Liver (tissue), 9 donors: ENCODE results near the gene FAAH. TPM values are rescaled to one million over a fixed set of nuclear protein-coding genes. Genes with fewer than 3 reads are reported as not detected.
"Not testable (repeated sequence)": the region's sequence is repeated elsewhere in the genome, so short reads cannot be mapped to it uniquely, and the experiment has no call there.

ENCODE experiments used
- DNase-seq: peaks from one replicate; pipeline ENCODE4 v3.0.0-alpha.2; 2017; ENCODE audit warnings: low spot score
- H3K27ac ChIP-seq, 2 donors: one replicate each; pipeline ENCODE4 v1.7.0; 2013; ENCODE audit warnings: inconsistent platforms in 2 of 2, low read length in 2 of 2, control low read depth in 1 of 2, low read depth in 1 of 2, mild to moderate bottlenecking in 1 of 2
- H3K27me3 ChIP-seq, 4 donors: one replicate each; pipeline versions ENCODE4 v1.6.1 to v1.7.0; 2013; ENCODE audit warnings: low read length in 3 of 4, inconsistent platforms in 1 of 4, mild to moderate bottlenecking in 1 of 4, moderate library complexity in 1 of 4; ENCODE audit not compliant: control insufficient read depth in 4 of 4, insufficient read depth in 4 of 4
- H3K36me3 ChIP-seq, 4 donors: one replicate each; pipeline versions ENCODE4 v1.6.1 to v1.7.0; 2013; ENCODE audit warnings: low read length in 3 of 4, mild to moderate bottlenecking in 3 of 4, low read depth in 1 of 4, moderate library complexity in 1 of 4; ENCODE audit not compliant: control insufficient read depth in 4 of 4, insufficient read depth in 3 of 4
- H3K4me1 ChIP-seq, 4 donors: one replicate each; pipeline versions ENCODE4 v1.6.1 to v1.7.0; 2013; ENCODE audit warnings: low read length in 3 of 4, mild to moderate bottlenecking in 3 of 4, moderate library complexity in 1 of 4; ENCODE audit not compliant: control insufficient read depth in 4 of 4, insufficient read depth in 4 of 4
- H3K4me3 ChIP-seq, 3 donors: one replicate each; pipeline versions ENCODE4 v1.6.1 to v1.7.0; 2013; ENCODE audit warnings: low read length in 3 of 3, control low read depth in 1 of 3, low read depth in 1 of 3, mild to moderate bottlenecking in 1 of 3
- H3K9ac ChIP-seq, 2 donors: one replicate each; pipeline ENCODE4 v1.7.0; 2013; ENCODE audit warnings: low read length in 2 of 2, mild to moderate bottlenecking in 2 of 2, moderate library complexity in 2 of 2, control low read depth in 1 of 2, low read depth in 1 of 2
- H3K9me3 ChIP-seq, 4 donors: one replicate each; pipeline versions ENCODE4 v1.6.1 to v1.7.0; 2013; ENCODE audit warnings: low read length in 3 of 4; ENCODE audit not compliant: control insufficient read depth in 4 of 4
- CTCF ChIP-seq: fragments of 150-350 bp; IDR thresholded peaks from 2 replicates; pipeline ENCODE4 v1.5.1; 2017; ENCODE audit warnings: improper control_type of control experiment, low read depth, low read length; ENCODE audit not compliant: missing input control
- FOXA1 ChIP-seq: IDR thresholded peaks from 2 replicates; pipeline ENCODE4 v1.6.1; 2016; ENCODE audit warnings: antibody characterized with exemption
- GABPA ChIP-seq, 2 donors: IDR thresholded peaks in 1 of 2; conservative IDR thresholded peaks in 1 of 2; 2 replicates each; pipeline ENCODE4 v1.6.1; 2016; ENCODE audit warnings: antibody characterized with exemption in 2 of 2, mild to moderate bottlenecking in 1 of 2, moderate library complexity in 1 of 2
- HNF4A ChIP-seq, 2 donors: conservative IDR thresholded peaks; 2 replicates each; pipeline ENCODE4 v1.6.1; 2016; ENCODE audit warnings: antibody characterized with exemption in 2 of 2, mild to moderate bottlenecking in 2 of 2
- NR2F2 ChIP-seq: IDR thresholded peaks from 2 replicates; pipeline ENCODE4 v1.6.1; 2016; ENCODE audit warnings: antibody characterized with exemption
- SP1 ChIP-seq: IDR thresholded peaks from 2 replicates; pipeline ENCODE4 v1.6.1; 2018; ENCODE audit warnings: antibody characterized with exemption, mild to moderate bottlenecking
- WGBS: extraction: QIAGEN DNeasy Blood & Tissue Kit; methylation state at CpG from one replicate; pipeline ENCODE4 v1.1.7; 2013; 5-methylcytosine and 5-hydroxymethylcytosine counted together
- polyA plus RNA-seq, 2 donors: library from polyadenylated mRNA; stranded (reverse) in 1 of 2; unstranded in 1 of 2; fragments of 200-250 nt in 1 of 2; fragments of >200 nt in 1 of 2; fragmentation: Nextera tagmentation in 1 of 2; extraction: Ambion mirVana in 1 of 2; gene quantifications; one replicate each; pipeline versions ENCODE4 v1.2.1 to v1.2.3, GENCODE V29; 2013 to 2015
- total RNA-seq, 2 donors: library from RNA; depleted of rRNA; stranded (reverse); fragments of >200 nt; gene quantifications; one replicate each; pipeline ENCODE4 v1.2.3, GENCODE V29; 2014
- donor health status: healthy.
- donor health status: healthy.
- donor health status: healthy.
- donor health status: healthy.
- donor health status: healthy.

Gene FAAH
- total and polyA plus RNA-seq, 4 donors, result 4.3 to 41.5 (median 22.1) TPM

GRCh38 chr1:46363121-46363520 is 31.0 kb upstream of the FAAH start:
- H3K9ac ChIP-seq, result no peak overlapping the region
- no peaks in the 10 kb centered on the region for H3K4me1 ChIP-seq
- peaks cover 3 to 50% (median 35%) of the 10 kb centered on the region in 4 donors for H3K36me3 ChIP-seq
- no peak for TF ChIP-seq FOXA1
- TF ChIP-seq NR2F2, result no peak
- no peaks in the 10 kb centered on the region for H3K9me3 ChIP-seq
- H3K27me3 ChIP-seq, result no peaks in the 10 kb centered on the region
- no peak overlapping the region for H3K4me3 ChIP-seq
- no peak overlapping the region for H3K27ac ChIP-seq
- DNase-seq, result no peak
- 98% methylated on average over 5 of the region's 5 CpGs for WGBS

DNA sequence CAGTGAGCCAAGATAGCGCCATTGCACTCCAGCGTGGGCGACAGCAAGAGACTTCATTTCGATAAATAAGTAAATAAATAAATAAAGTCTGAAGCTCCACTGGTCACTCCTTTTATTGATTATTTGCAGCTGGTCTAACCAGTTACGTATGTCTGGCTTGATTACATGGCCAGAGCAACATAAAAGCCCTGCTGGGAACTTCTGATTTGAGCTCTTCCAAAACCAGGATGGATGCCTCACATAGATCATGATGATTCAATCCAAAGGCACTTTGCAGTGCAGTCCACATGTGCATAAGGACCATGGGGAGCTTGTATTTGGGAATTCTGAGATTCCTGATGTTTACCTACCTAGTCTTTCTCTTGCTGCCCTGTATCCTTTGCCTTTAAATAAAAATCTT is 29.5 kb upstream of the FAAH start:
- Histone ChIP-seq H3K4me1 (no peaks in the 10 kb centered on the region), H3K9ac (no peak overlapping the region), H3K4me3 (no peak overlapping the region), H3K27ac (no peak overlapping the region), H3K36me3 (peaks cover 5 to 56% (median 40%) of the 10 kb centered on the region in 4 donors), H3K9me3 (no peaks in the 10 kb centered on the region), H3K27me3 (no peaks in the 10 kb centered on the region)
- DNase-seq, result no peak
- no peak for TF ChIP-seq SP1
- no peak for TF ChIP-seq GABPA (IDR thresholded peaks at IDR 0.05 in 1 of 2, conservative IDR thresholded peaks at IDR 0.05 in 1 of 2)
- no peak for TF ChIP-seq HNF4A (conservative IDR thresholded peaks at IDR 0.05)
- 86% methylated on average over 5 of the region's 5 CpGs for WGBS

- H3K9me3 ChIP-seq, H3K9ac ChIP-seq, H3K4me3 ChIP-seq, H3K27me3 ChIP-seq, H3K4me1 ChIP-seq, DNase-seq, H3K27ac ChIP-seq: not testable (repeated sequence)
- 97% methylated on average over 8 of the region's 8 CpGs for WGBS
- H3K36me3 ChIP-seq, result peaks cover 5 to 50% (median 34%) of the 10 kb centered on the region in 4 donors
Measured at GRCh38 chr1:46365796-46366195, 28.3 kb upstream of the FAAH start.

DNA sequence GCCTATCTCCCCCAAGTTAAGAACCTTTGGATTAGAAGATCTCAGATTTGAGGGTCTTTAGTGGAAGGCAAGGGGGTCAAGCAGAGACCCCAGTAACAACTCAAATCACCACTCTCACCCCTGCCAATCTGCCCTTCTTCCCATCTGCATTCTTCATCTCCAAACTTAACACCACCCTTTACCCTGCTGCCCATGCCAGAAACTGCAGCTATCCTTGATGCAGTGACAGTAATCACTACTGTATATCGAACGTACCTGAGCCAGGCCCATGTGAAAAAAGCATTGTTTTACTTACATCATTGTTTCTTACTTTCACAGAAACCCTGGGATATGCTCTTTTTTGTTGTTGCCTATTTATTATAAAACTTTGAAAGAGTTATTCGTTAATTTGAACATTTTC is 27.0 kb upstream of the FAAH start:
- H3K36me3 ChIP-seq, result peaks cover 3 to 37% (median 22%) of the 10 kb centered on the region in 4 donors
- no peaks in the 10 kb centered on the region for H3K4me1 ChIP-seq
- H3K4me3 ChIP-seq, result no peak overlapping the region
- WGBS, result 96% methylated on average over 3 of the region's 3 CpGs
- no peaks in the 10 kb centered on the region for H3K27me3 ChIP-seq
- no peaks in the 10 kb centered on the region for H3K9me3 ChIP-seq
- DNase-seq, result no peak
- no peak overlapping the region for H3K27ac ChIP-seq
- H3K9ac ChIP-seq, result no peak overlapping the region
- no peak for TF ChIP-seq FOXA1
- no peak for TF ChIP-seq NR2F2
- no peak for TF ChIP-seq CTCF

GRCh38 chr1:46367701-46368100 is 26.4 kb upstream of the FAAH start:
- H3K27me3 ChIP-seq, H3K27ac ChIP-seq, H3K4me3 ChIP-seq, DNase-seq, H3K4me1 ChIP-seq, H3K9ac ChIP-seq, H3K9me3 ChIP-seq: not testable (repeated sequence)
- 97% methylated on average over 8 of the region's 8 CpGs for WGBS
- H3K36me3 ChIP-seq, result peaks cover 3 to 32% (median 18%) of the 10 kb centered on the region in 4 donors
